WTC11 (cell line): ENCODE results near the gene ZMYM5.

ENCODE experiments used
- CTCF ChIP-seq: fragments of 200-600 bp; IDR thresholded peaks from 2 replicates; pipeline ENCODE4 v1.8.0; 2022; ENCODE audit warnings: antibody characterized with exemption
- ELF4 ChIP-seq: sonication (generic); formaldehyde crosslinking; IDR thresholded peaks from 2 replicates; pipeline ENCODE4 v1.8.1; 2022; ENCODE audit warnings: low read depth, mild to moderate bottlenecking, moderate library complexity, missing genetic modification reagents
- FOXK1 ChIP-seq: sonication (generic); formaldehyde crosslinking; IDR thresholded peaks from 2 replicates; pipeline ENCODE4 v1.8.0; 2022; ENCODE audit warnings: mild to moderate bottlenecking, moderate library complexity, missing genetic modification reagents
- GABPB1 ChIP-seq: sonication (generic); formaldehyde crosslinking; IDR thresholded peaks from 2 replicates; pipeline ENCODE4 v1.8.1; 2023; ENCODE audit warnings: mild to moderate bottlenecking, missing genetic modification reagents
- IRF1 ChIP-seq: sonication (generic); formaldehyde crosslinking; IDR thresholded peaks from 2 replicates; pipeline ENCODE4 v1.8.0; 2023; ENCODE audit warnings: missing genetic modification reagents
- MAX ChIP-seq: sonication (generic); formaldehyde crosslinking; IDR thresholded peaks from 2 replicates; pipeline ENCODE4 v1.8.0; 2022; ENCODE audit warnings: mild to moderate bottlenecking, missing genetic modification reagents
- MXD4 ChIP-seq: fragments of 250-450 bp; sonication (Bioruptor Pico); IDR thresholded peaks from 2 replicates; pipeline ENCODE4 v1.8.0; 2021; ENCODE audit warnings: mild to moderate bottlenecking, moderate library complexity, borderline replicate concordance
- NFE2L1 ChIP-seq: sonication (generic); formaldehyde crosslinking; IDR thresholded peaks from 2 replicates; pipeline ENCODE4 v1.8.1; 2023; ENCODE audit warnings: missing genetic modification reagents
- PRRX2 ChIP-seq: fragments of 250-450 bp; sonication (Bioruptor Pico); IDR thresholded peaks from 2 replicates; pipeline ENCODE4 v1.8.0; 2021; ENCODE audit warnings: mild to moderate bottlenecking
- RELA ChIP-seq: sonication (generic); formaldehyde crosslinking; IDR thresholded peaks from 2 replicates; pipeline ENCODE4 v1.8.1; 2022; ENCODE audit warnings: missing genetic modification reagents, mild to moderate bottlenecking, borderline replicate concordance
- USF2 ChIP-seq: sonication (generic); formaldehyde crosslinking; IDR thresholded peaks from 2 replicates; pipeline ENCODE4 v1.8.1; 2023; ENCODE audit warnings: mild to moderate bottlenecking, missing genetic modification reagents, moderate library complexity

- no peak for TF ChIP-seq GABPB1 (CRISPR knock-in tag)
- no peak for TF ChIP-seq ELF4
- no peak for TF ChIP-seq CTCF
- no peak for TF ChIP-seq MAX (CRISPR knock-in tag)
- no peak for TF ChIP-seq PRRX2 (CRISPR knock-in tag)
- TF ChIP-seq NFE2L1 (CRISPR knock-in tag) = no peak
- no peak for TF ChIP-seq FOXK1 (CRISPR knock-in tag)
- TF ChIP-seq MXD4 = no peak
- TF ChIP-seq USF2 (CRISPR knock-in tag) = no peak
- TF ChIP-seq RELA (CRISPR knock-in tag) = no peak
- no peak for TF ChIP-seq IRF1 (CRISPR knock-in tag)
These were observed 45.0 kb upstream of the ZMYM5 start for GRCh38 chr13:19908350-19908986.
